ENCODE results near the gene PLA2G4E.

DNA sequence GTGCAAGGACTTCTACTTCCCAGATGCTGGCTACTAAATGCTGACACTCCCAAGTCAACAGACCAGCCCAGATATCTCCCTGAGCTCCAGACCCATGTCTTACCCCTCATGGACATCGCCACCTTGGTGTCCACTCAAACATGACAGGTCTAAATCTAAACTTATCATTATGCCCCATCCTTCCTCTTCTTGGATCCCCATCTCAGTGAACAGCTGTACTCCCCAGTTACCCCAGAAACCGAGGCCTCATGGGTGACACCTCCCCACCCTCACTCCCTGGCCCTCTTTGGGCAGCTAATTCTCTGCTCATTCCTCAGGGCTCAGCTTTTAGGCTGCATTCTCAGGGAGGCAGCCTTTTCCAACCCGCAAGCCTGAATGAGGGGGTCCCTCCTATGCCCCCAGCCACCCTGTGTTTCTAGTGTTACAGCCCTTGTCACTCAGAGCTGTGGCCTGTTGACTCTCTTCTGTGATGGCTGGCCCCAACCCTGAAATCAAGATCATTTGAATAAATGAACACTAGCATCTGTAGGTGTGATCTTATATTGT, 53.8 kb downstream of the PLA2G4E start:
- TF ChIP-seq, protein P1, sequence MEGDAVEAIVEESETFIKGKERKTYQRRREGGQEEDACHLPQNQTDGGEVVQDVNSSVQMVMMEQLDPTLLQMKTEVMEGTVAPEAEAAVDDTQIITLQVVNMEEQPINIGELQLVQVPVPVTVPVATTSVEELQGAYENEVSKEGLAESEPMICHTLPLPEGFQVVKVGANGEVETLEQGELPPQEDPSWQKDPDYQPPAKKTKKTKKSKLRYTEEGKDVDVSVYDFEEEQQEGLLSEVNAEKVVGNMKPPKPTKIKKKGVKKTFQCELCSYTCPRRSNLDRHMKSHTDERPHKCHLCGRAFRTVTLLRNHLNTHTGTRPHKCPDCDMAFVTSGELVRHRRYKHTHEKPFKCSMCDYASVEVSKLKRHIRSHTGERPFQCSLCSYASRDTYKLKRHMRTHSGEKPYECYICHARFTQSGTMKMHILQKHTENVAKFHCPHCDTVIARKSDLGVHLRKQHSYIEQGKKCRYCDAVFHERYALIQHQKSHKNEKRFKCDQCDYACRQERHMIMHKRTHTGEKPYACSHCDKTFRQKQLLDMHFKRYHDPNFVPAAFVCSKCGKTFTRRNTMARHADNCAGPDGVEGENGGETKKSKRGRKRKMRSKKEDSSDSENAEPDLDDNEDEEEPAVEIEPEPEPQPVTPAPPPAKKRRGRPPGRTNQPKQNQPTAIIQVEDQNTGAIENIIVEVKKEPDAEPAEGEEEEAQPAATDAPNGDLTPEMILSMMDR (IDR thresholded peaks at IDR 0.05) = no peak
- no peak for TF ChIP-seq ZFX (IDR thresholded peaks at IDR 0.05; ENCODE audit: borderline replicate concordance)

All from 22Rv1 (cell line).